Stimulated activated CD8-positive, alpha-beta memory T cell treated with anti-CD3 and anti-CD28 coated beads, Interleukin-12 subunit alpha, Interleukin-12 subunit beta, amount 100 ng/mL, for 4 hours (primary cell): ENCODE measurements around the gene CEACAM3.
"Not testable (repeated sequence)": the region's sequence is repeated elsewhere in the genome, so short reads cannot be mapped to it uniquely, and the experiment has no call there.

Experiments
- DNase-seq: peaks from one replicate; pipeline ENCODE4 v3.0.0-alpha.2; 2020; ENCODE audit warnings: low read depth

CEACAM3 gene

GRCh38 chr19:41796362-41796761 is at the start of gene CEACAM3:
Gene CEACAM3, plus strand, starts transcription at chr19:41796587. Its CDS starts 91 bp downstream, at chr19:41796678.
- no peak for DNase-seq

- DNase-seq, result peak; percentile 4
Measured at GRCh38 chr19:41746593-41747227, 49.7 kb upstream of the CEACAM3 start.

GRCh38 chr19:41748012-41748411 is 48.4 kb upstream of the CEACAM3 start:
- no peak for DNase-seq

GRCh38 chr19:41750248-41751134 is 45.9 kb upstream of the CEACAM3 start:
- not testable (repeated sequence) for DNase-seq

- DNase-seq, result peak; percentile 44
Measured at GRCh38 chr19:41753159-41753558, 43.2 kb upstream of the CEACAM3 start.

- peak; percentile 32 for DNase-seq
Measured at GRCh38 chr19:41753936-41754529, 42.4 kb upstream of the CEACAM3 start.

GRCh38 chr19:41755328-41755913 is 41.0 kb upstream of the CEACAM3 start, which contains the start of gene CEACAM6:
Gene CEACAM6, plus strand, starts transcription at chr19:41755530. Its CDS starts 109 bp downstream, at chr19:41755639.
- no peak for DNase-seq

- DNase-seq, result no peak
Measured at GRCh38 chr19:41758846-41759245, 37.5 kb upstream of the CEACAM3 start.

GRCh38 chr19:41767115-41767514 is 29.3 kb upstream of the CEACAM3 start:
- no peak for DNase-seq

- DNase-seq, result not testable (repeated sequence)
Measured at GRCh38 chr19:41768105-41768504, 28.3 kb upstream of the CEACAM3 start.

- no peak for DNase-seq
Measured at GRCh38 chr19:41769608-41770007, 26.8 kb upstream of the CEACAM3 start.

- no peak for DNase-seq
Measured at GRCh38 chr19:41771410-41771809, 25.0 kb upstream of the CEACAM3 start.

GRCh38 chr19:41774515-41774980 is 21.8 kb upstream of the CEACAM3 start:
- DNase-seq, result no peak

GRCh38 chr19:41776700-41777099 is 19.7 kb upstream of the CEACAM3 start:
- no peak for DNase-seq

- no peak for DNase-seq
Measured at GRCh38 chr19:41783612-41784011, 12.8 kb upstream of the CEACAM3 start.

- no peak for DNase-seq
Measured at GRCh38 chr19:41784312-41784711, 12.1 kb upstream of the CEACAM3 start.

GRCh38 chr19:41784743-41785142 is 11.6 kb upstream of the CEACAM3 start:
- DNase-seq, result no peak

GRCh38 chr19:41785653-41786052 is 10.7 kb upstream of the CEACAM3 start:
- DNase-seq, result peak; percentile 33

GRCh38 chr19:41787055-41787454 is 9.3 kb upstream of the CEACAM3 start:
- DNase-seq, result no peak

GRCh38 chr19:41788518-41788917 is 7.9 kb upstream of the CEACAM3 start:
- DNase-seq, result not testable (repeated sequence)

GRCh38 chr19:41789053-41789452 is 7.3 kb upstream of the CEACAM3 start:
- not testable (repeated sequence) for DNase-seq
